D341Med (cell line): ENCODE data around the gene FAAP20.

Experiments used
- DNase-seq: peaks from one replicate; pipeline ENCODE4 v3.0.0; 2012; ENCODE audit warnings: low spot score

FAAP20 gene

GRCh38 chr1:2178875-2179274 is 15.7 kb downstream of the FAAP20 start:
- DNase-seq = no peak

GRCh38 chr1:2177946-2178538 is 16.5 kb downstream of the FAAP20 start:
- no peak for DNase-seq

- no peak for DNase-seq
Observed at GRCh38 chr1:2177541-2177940, 17.0 kb downstream of the FAAP20 start.

- no peak for DNase-seq
Observed at GRCh38 chr1:2176615-2177014, 18.0 kb downstream of the FAAP20 start.

- no peak for DNase-seq
Observed at GRCh38 chr1:2175681-2176454, 18.7 kb downstream of the FAAP20 start.

GRCh38 chr1:2175055-2175414 is 19.5 kb downstream of the FAAP20 start:
- no peak for DNase-seq

GRCh38 chr1:2174348-2175054 is 20.1 kb downstream of the FAAP20 start:
- peak; percentile 91 for DNase-seq

- no peak for DNase-seq
Observed at GRCh38 chr1:2173546-2174347, 20.8 kb downstream of the FAAP20 start.

- no peak for DNase-seq
Observed at GRCh38 chr1:2172551-2173146, 21.9 kb downstream of the FAAP20 start.

GRCh38 chr1:2172012-2172411 is 22.6 kb downstream of the FAAP20 start:
- no peak for DNase-seq

- no peak for DNase-seq
Observed at GRCh38 chr1:2170211-2170610, 24.4 kb downstream of the FAAP20 start.

GRCh38 chr1:2169200-2169836 is 25.3 kb downstream of the FAAP20 start:
- no peak for DNase-seq

- no peak for DNase-seq
Observed at GRCh38 chr1:2168535-2168934, 26.0 kb downstream of the FAAP20 start.

- no peak for DNase-seq
Observed at GRCh38 chr1:2168090-2168489, 26.5 kb downstream of the FAAP20 start.

GRCh38 chr1:2166695-2167094 is 27.9 kb downstream of the FAAP20 start:
- no peak for DNase-seq

GRCh38 chr1:2166254-2166653 is 28.3 kb downstream of the FAAP20 start:
- DNase-seq = no peak

- no peak for DNase-seq
Observed at GRCh38 chr1:2165646-2166045, 28.9 kb downstream of the FAAP20 start.

- peak; percentile 72 for DNase-seq
Observed at GRCh38 chr1:2163205-2163604, 31.4 kb downstream of the FAAP20 start.

- DNase-seq = no peak
Observed at GRCh38 chr1:2160451-2161300, 33.9 kb downstream of the FAAP20 start.

- no peak for DNase-seq
Observed at GRCh38 chr1:2159124-2159523, 35.4 kb downstream of the FAAP20 start.

GRCh38 chr1:2158272-2158671 is 36.3 kb downstream of the FAAP20 start:
- DNase-seq = no peak
